ENCODE results near the gene SPOCK2. TPM values are rescaled to one million over a fixed set of nuclear protein-coding genes. Genes with fewer than 3 reads are reported as not detected.

SPOCK2 gene
- total RNA-seq, 1 donor from 2014 or later: 3.4 TPM

- no peak overlapping the region for H3K4me3 Mint-ChIP-seq (ENCODE audit: unreplicated experiment)
- no peaks in the 10 kb centered on the region for H3K9me3 Mint-ChIP-seq (ENCODE audit: unreplicated experiment)
- peaks cover 8% of the 10 kb centered on the region for H3K27me3 Mint-ChIP-seq (ENCODE audit: unreplicated experiment)
- DNase-seq (ENCODE audit: low spot score): no peak
- peaks cover 3% of the 10 kb centered on the region for H3K4me1 Mint-ChIP-seq (ENCODE audit: unreplicated experiment)
- no peak for TF ChIP-seq CTCF (IDR thresholded peaks at IDR 0.05; ENCODE audit: unreplicated experiment)
- no peak overlapping the region for H3K27ac Mint-ChIP-seq (ENCODE audit: unreplicated experiment)
- no peaks in the 10 kb centered on the region for H3K36me3 Mint-ChIP-seq (ENCODE audit: low read depth, unreplicated experiment)
Observed at GRCh38 chr10:72037811-72038210, 50.5 kb downstream of the SPOCK2 start.

DNA sequence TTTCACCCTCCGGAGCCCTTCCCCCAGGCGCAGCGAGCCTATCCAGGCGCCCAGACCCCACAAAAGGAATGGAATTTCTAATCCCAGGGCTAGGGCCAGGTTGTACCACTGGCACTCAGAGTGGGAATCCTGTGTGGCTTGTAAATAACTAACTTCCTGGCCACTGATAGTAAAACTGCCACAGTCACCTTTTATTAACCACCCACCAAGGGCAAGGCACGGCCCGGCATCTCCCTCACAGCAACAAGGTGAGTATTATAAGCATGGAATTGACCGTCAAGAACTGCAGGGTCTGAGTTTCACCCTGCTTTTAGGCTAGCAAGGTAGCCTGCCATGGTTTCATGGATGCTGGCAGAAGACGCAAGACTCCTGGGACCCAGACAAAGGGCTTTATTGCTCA is 51.1 kb downstream of the SPOCK2 start:
- TF ChIP-seq CTCF (IDR thresholded peaks at IDR 0.05; ENCODE audit: unreplicated experiment): no peak
- Mint-ChIP-seq H3K9me3 (ENCODE audit: unreplicated experiment) (no peaks in the 10 kb centered on the region), H3K27ac (ENCODE audit: unreplicated experiment) (no peak overlapping the region)

DNA sequence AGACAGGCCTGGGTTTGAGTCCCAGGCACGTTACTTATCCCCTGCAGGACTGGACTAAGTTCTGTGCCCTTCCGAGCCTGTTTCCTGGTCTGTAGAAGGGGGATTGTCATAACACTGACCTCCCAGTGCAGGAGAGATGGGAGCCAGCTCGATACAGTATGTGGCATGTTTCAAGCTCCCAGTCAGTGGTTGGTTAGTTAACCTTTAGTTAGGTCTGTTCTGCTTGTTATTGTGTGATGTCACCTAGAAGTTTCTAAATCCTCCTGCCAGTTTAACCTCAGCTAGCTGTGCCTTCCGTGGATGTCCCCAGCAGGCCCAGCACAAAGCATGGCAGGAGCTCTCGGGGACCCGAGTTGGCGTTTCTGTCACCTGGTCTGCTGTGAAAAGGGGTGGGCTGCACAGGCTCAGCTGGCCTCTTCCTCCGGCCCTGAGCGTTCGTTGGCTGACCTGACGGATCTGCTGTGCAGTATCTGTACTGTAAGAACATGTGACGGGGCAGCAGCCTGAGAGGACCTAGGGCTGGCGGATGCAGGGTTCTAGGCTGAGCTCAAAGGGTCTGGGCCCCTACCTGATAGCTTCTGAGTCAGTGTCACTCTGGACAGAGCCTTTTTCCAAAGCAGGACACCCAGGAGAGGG is 53.0 kb downstream of the SPOCK2 start:
- DNase-seq (ENCODE audit: low spot score): no peak
- Mint-ChIP-seq H3K27ac (ENCODE audit: unreplicated experiment) (no peak overlapping the region), H3K27me3 (ENCODE audit: unreplicated experiment) (peaks cover 4% of the 10 kb centered on the region), H3K36me3 (ENCODE audit: low read depth, unreplicated experiment) (no peaks in the 10 kb centered on the region), H3K4me1 (ENCODE audit: unreplicated experiment) (peaks cover 3% of the 10 kb centered on the region), H3K4me3 (ENCODE audit: unreplicated experiment) (no peak overlapping the region), H3K9me3 (ENCODE audit: unreplicated experiment) (no peaks in the 10 kb centered on the region)
- TF ChIP-seq CTCF (IDR thresholded peaks at IDR 0.05; ENCODE audit: unreplicated experiment): no peak

More for the DNA sequence above, 51.1 kb downstream of the SPOCK2 start:
- Mint-ChIP-seq H3K27me3 (ENCODE audit: unreplicated experiment) (peaks cover 7% of the 10 kb centered on the region), H3K4me1 (ENCODE audit: unreplicated experiment) (peaks cover 3% of the 10 kb centered on the region), H3K36me3 (ENCODE audit: low read depth, unreplicated experiment) (no peaks in the 10 kb centered on the region), H3K4me3 (ENCODE audit: unreplicated experiment) (no peak overlapping the region)
- no peak for DNase-seq (ENCODE audit: low spot score)

GRCh38 chr10:72034761-72035160 is 53.6 kb downstream of the SPOCK2 start:
- peaks cover 5% of the 10 kb centered on the region for H3K27me3 Mint-ChIP-seq (ENCODE audit: unreplicated experiment)

More at GRCh38 chr10:72034761-72035160, 53.6 kb downstream of the SPOCK2 start:
- Mint-ChIP-seq H3K9me3 (ENCODE audit: unreplicated experiment) (no peaks in the 10 kb centered on the region), H3K4me3 (ENCODE audit: unreplicated experiment) (no peak overlapping the region), H3K36me3 (ENCODE audit: low read depth, unreplicated experiment) (no peaks in the 10 kb centered on the region), H3K27ac (ENCODE audit: unreplicated experiment) (no peak overlapping the region), H3K4me1 (ENCODE audit: unreplicated experiment) (peaks cover 3% of the 10 kb centered on the region)
- DNase-seq (ENCODE audit: low spot score): no peak
- TF ChIP-seq CTCF (IDR thresholded peaks at IDR 0.05; ENCODE audit: unreplicated experiment): no peak

All from endothelial cell (in vitro differentiated cells).